A673 (cell line): ENCODE results near the gene LTB4R. TPM values are rescaled to one million over a fixed set of nuclear protein-coding genes. Genes with fewer than 3 reads are reported as not detected.

Experiments used
- BruUV-seq: library from RNA; stranded (reverse); fragments of 400-500 nt; replicated peaks from 2 replicates; lab custom pipeline; 2021; lab: Mats Ljungman, UMichigan
- CTCF ChIA-PET: fragments of 300-600 bp; sonication (Branson Sonifier 250); formaldehyde crosslinking; loops from one replicate; lab custom pipeline; 2022; ENCODE audit warnings: antibody characterized with exemption; lab: Charles Lee
- POLR2A ChIA-PET: fragments of 300-600 bp; sonication (Branson Sonifier 250); formaldehyde crosslinking; loops from one replicate; lab custom pipeline; 2022; ENCODE audit warnings: antibody characterized with exemption; ENCODE audit not compliant: low non-redundant PET; lab: Charles Lee
- DNase-seq: peaks from one replicate; pipeline ENCODE4 v3.0.0-alpha.2; 2015; ENCODE audit warnings: low spot score
- H3K27ac ChIP-seq: fragments of 200-600 bp; sonication (generic); 2 replicates; pipeline ENCODE4 v1.5.1; 2016; ENCODE audit warnings: mixed run types, low read depth, mild to moderate bottlenecking, mixed read lengths, antibody characterized with exemption, low read length; ENCODE audit not compliant: poor library complexity, severe bottlenecking
- H3K27me3 ChIP-seq: fragments of 200-600 bp; sonication (generic); replicated peaks from 2 replicates; pipeline ENCODE4 v1.6.1; 2017; ENCODE audit warnings: mixed run types, low read depth, mild to moderate bottlenecking, mixed read lengths, antibody characterized with exemption, low read length; ENCODE audit not compliant: insufficient read depth, poor library complexity
- H3K36me3 ChIP-seq: fragments of 200-600 bp; sonication (generic); 2 replicates; pipeline ENCODE4 v1.6.1; 2016; ENCODE audit warnings: mixed run types, mild to moderate bottlenecking, mixed read lengths, antibody characterized with exemption, low read length; ENCODE audit not compliant: insufficient read depth, poor library complexity, severe bottlenecking
- H3K4me1 ChIP-seq: fragments of 200-600 bp; sonication (generic); 2 replicates; pipeline ENCODE4 v1.6.1; 2017; ENCODE audit warnings: mixed run types, mild to moderate bottlenecking, mixed read lengths, antibody characterized with exemption, low read length; ENCODE audit not compliant: insufficient read depth, poor library complexity, severe bottlenecking
- H3K4me3 ChIP-seq: fragments of 200-600 bp; sonication (generic); 2 replicates; pipeline ENCODE4 v1.5.1; 2016; ENCODE audit warnings: low read depth, mixed run types, mild to moderate bottlenecking, mixed read lengths, low read length; ENCODE audit not compliant: poor library complexity, severe bottlenecking
- H3K9me3 ChIP-seq: fragments of 200-600 bp; sonication (generic); 2 replicates; pipeline ENCODE4 v1.6.1; 2016; ENCODE audit warnings: mixed run types, low read depth, mild to moderate bottlenecking, mixed read lengths, antibody characterized with exemption, low read length; ENCODE audit not compliant: poor library complexity, severe bottlenecking
- EZH2 ChIP-seq: fragments of 200-600 bp; sonication (generic); IDR thresholded peaks from 2 replicates; pipeline ENCODE4 v1.6.1; 2017; ENCODE audit warnings: borderline replicate concordance, low read depth, mild to moderate bottlenecking, mixed read lengths, antibody characterized with exemption, low read length; ENCODE audit not compliant: poor library complexity, severe bottlenecking
- intact Hi-C: fragments of 100-400 bp; cut with micrococcal nuclease; formaldehyde crosslinking; loops from one replicate; pipeline ENCODE4 v1.10.0; 2022; ENCODE audit not compliant: unreplicated experiment
- total RNA-seq: library from RNA; stranded (reverse); gene quantifications from 2 replicates; pipeline ENCODE4 v1.2.3, GENCODE V29; 2021
- TF ChIP-seq, protein P1 (sequence below): fragments of 300-800, 200-600 bp; sonication (generic); conservative IDR thresholded peaks from 2 replicates; pipeline ENCODE4 v1.5.1; 2017; ENCODE audit warnings: low read depth, mild to moderate bottlenecking, antibody characterized with exemption, low read length, moderate library complexity, mixed read lengths

LTB4R gene
- total RNA-seq, 1 experiment from 2014 or later: 6.6 TPM

DNA sequence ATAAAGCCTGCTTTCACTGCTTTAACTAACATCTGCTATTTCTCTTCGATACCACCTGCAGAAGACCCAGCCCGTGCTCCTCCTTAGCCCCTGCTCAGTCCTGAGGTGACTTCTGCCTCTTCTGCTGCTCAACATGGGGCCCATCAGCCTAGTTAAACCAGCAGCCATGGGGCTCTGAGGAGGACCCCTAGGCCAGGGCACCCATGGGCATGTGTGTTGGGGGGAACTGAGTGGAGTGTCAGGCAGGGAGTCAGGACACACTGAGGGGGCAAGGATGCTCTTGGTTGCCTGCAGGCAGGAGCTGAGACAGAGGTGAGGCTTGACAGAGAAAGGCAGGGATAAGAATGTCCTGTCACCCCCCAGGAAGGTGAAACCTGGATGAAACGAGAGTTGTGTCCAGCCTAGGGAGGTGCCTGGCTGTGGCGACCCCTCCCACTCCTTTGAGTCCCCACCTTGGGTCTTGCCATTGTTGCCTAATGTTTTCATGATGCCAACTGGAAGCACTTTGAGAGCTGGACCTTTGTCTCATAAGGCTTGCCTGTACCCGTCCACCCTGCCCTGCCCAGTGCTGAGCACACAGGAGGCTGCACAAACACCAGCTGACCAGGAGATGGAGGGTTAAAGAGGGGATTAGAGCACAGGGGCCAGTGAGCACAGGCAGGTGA is 27.4 kb upstream of the LTB4R start:
- Histone ChIP-seq H3K27ac (no peak overlapping the region), H3K4me1 (no peaks in the 10 kb centered on the region), H3K9me3 (no peaks in the 10 kb centered on the region), H3K27me3 (no peaks in the 10 kb centered on the region), H3K36me3 (no peaks in the 10 kb centered on the region), H3K4me3 (no peak overlapping the region)
- CTCF ChIA-PET: interaction anchor here (0.7 kb wide), 1 partner anchor 175 kb away, joined by 4 read pairs; no protein-coding TSS in a partner anchor
- TF ChIP-seq EZH2: no peak
- TF ChIP-seq, protein P1, sequence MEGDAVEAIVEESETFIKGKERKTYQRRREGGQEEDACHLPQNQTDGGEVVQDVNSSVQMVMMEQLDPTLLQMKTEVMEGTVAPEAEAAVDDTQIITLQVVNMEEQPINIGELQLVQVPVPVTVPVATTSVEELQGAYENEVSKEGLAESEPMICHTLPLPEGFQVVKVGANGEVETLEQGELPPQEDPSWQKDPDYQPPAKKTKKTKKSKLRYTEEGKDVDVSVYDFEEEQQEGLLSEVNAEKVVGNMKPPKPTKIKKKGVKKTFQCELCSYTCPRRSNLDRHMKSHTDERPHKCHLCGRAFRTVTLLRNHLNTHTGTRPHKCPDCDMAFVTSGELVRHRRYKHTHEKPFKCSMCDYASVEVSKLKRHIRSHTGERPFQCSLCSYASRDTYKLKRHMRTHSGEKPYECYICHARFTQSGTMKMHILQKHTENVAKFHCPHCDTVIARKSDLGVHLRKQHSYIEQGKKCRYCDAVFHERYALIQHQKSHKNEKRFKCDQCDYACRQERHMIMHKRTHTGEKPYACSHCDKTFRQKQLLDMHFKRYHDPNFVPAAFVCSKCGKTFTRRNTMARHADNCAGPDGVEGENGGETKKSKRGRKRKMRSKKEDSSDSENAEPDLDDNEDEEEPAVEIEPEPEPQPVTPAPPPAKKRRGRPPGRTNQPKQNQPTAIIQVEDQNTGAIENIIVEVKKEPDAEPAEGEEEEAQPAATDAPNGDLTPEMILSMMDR: no peak
- DNase-seq: no peak
- intact Hi-C loops: no loop called here
- BruUV-seq: no TSS peak
- POLR2A ChIA-PET: interaction anchor here (0.6 kb wide), 1 partner anchor 80 kb away, joined by 3 read pairs; no protein-coding TSS in a partner anchor

DNA sequence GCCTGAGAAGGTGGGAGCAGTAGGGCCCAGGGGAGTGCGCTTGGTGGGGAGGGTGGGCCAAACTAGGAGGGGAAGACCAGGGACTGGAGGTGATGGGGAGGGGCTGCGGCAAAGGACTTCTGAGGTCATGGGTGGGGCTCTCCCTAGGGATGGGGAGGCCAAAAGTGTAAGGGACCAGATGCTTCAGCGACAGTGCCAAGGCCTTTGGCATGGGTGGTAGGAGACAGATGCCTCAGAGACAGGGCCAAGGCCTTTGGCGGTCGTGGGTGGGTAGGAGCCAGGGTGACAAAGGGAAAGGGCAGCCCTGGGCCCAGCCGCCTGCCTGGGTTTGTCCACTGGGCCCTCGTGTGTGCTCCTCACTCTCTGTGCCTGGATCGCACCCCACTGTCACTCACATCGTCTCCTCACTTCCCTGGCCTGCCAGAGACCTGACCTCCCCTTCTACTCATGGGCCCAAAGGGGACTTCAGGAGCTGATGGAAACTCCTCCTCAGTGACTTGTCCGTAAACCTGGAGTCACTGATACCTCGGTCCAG is 26.7 kb upstream of the LTB4R start:
- H3K4me1 ChIP-seq: no peaks in the 10 kb centered on the region
- H3K27ac ChIP-seq: no peak overlapping the region
- no peaks in the 10 kb centered on the region for H3K9me3 ChIP-seq
- H3K27me3 ChIP-seq: no peaks in the 10 kb centered on the region
- intact Hi-C loops: no loop called here
- POLR2A ChIA-PET: interaction anchor here (0.6 kb wide), 1 partner anchor 80 kb away, joined by 3 read pairs; no protein-coding TSS in a partner anchor
- no peaks in the 10 kb centered on the region for H3K36me3 ChIP-seq
- CTCF ChIA-PET: no interaction called here
- BruUV-seq: no TSS peak
- no peak for DNase-seq
- TF ChIP-seq, protein P1: no peak
- TF ChIP-seq EZH2: no peak
- H3K4me3 ChIP-seq: no peak overlapping the region

DNA sequence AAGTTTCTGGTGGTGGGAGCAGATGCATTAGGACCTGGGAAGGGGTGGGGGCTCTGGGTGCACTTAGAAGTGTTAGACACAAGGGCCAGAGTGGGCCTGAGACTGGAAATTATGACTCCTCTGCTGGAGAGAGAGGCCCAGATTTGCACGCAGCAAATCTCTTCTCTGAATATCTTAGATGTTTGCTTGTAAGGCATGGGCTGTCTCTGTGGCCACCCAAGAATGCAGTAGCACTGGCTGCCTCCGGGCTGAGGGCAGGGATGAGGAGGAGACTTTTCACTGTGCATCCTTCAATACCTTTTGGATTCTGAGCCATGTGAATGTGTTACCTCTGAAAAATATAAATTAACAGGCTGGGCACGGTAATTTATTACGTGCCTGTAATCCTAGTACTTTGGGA is 26.0 kb upstream of the LTB4R start:
- Histone ChIP-seq H3K27ac (no peak overlapping the region), H3K9me3 (no peaks in the 10 kb centered on the region), H3K27me3 (no peaks in the 10 kb centered on the region), H3K4me1 (no peaks in the 10 kb centered on the region), H3K4me3 (no peak overlapping the region), H3K36me3 (no peaks in the 10 kb centered on the region)
- no TSS peak for BruUV-seq
- POLR2A ChIA-PET: no interaction called here
- TF ChIP-seq, protein P1: no peak
- TF ChIP-seq EZH2: no peak
- CTCF ChIA-PET: no interaction called here
- intact Hi-C loops: no loop called here
- DNase-seq: no peak
